ENCODE results near the gene CCDC192. TPM values are rescaled to one million over a fixed set of nuclear protein-coding genes. Genes with fewer than 3 reads are reported as not detected.

Gene CCDC192
- polyA plus RNA-seq, 1 donor from 2014 or later = not detected

GRCh38 chr5:127865273-127865672 is 162.1 kb downstream of the CCDC192 start:
- no peak overlapping the region for H3K9ac ChIP-seq (ENCODE audit: low read length)
- H3K4me2 ChIP-seq (ENCODE audit: low read length) = no peak overlapping the region
- no peak for TF ChIP-seq MXI1 (conservative IDR thresholded peaks at IDR 0.05; ENCODE audit: poor library complexity, severe bottlenecking)
- no peak for TF ChIP-seq CTCF (IDR thresholded peaks at IDR 0.05; ENCODE audit: poor library complexity, severe bottlenecking)
- TF ChIP-seq SMC3 (conservative IDR thresholded peaks at IDR 0.05; ENCODE audit: poor library complexity) = no peak
- no peak for TF ChIP-seq EP300 (conservative IDR thresholded peaks at IDR 0.05; ENCODE audit: poor library complexity, severe bottlenecking)
- TF ChIP-seq RAD21 (conservative IDR thresholded peaks at IDR 0.05) = no peak
- TF ChIP-seq REST (IDR thresholded peaks at IDR 0.05; ENCODE audit: borderline replicate concordance) = no peak
- TF ChIP-seq TAF1 (IDR thresholded peaks at IDR 0.05; ENCODE audit: low read depth) = no peak
- no peak for TF ChIP-seq EZH2 (IDR thresholded peaks at IDR 0.05; ENCODE audit: borderline replicate concordance, insufficient read depth, low read length, poor library complexity, severe bottlenecking)
- no peaks in the 10 kb centered on the region for H3K79me2 ChIP-seq (replicated peaks; ENCODE audit: insufficient read depth, low read length)
- H3K9me2 ChIP-seq (ENCODE audit: insufficient read depth, low read length) = no peaks in the 10 kb centered on the region
- H4K20me1 ChIP-seq (ENCODE audit: insufficient read depth) = no peaks in the 10 kb centered on the region
- no peaks in the 10 kb centered on the region for H3K36me3 ChIP-seq (ENCODE audit: insufficient read depth, low read length)
- no peaks in the 10 kb centered on the region for H3F3A ChIP-seq (ENCODE audit: insufficient read depth, low read length, poor library complexity, severe bottlenecking)
- no peaks in the 10 kb centered on the region for H3K27me3 ChIP-seq (ENCODE audit: insufficient read depth, low read depth, low read length)
- no peak overlapping the region for H2AFZ ChIP-seq (ENCODE audit: low read depth, low read length)
- H3K4me3 ChIP-seq (ENCODE audit: low read length) = no peak overlapping the region
- no peak overlapping the region for H3K27ac ChIP-seq (ENCODE audit: low read length)
- H3K9me3 ChIP-seq (ENCODE audit: low read length) = no peaks in the 10 kb centered on the region

GRCh38 chr5:127867022-127867783 is 164.0 kb downstream of the CCDC192 start:
- H3K4me2 ChIP-seq (ENCODE audit: low read length) = no peak overlapping the region
- no peak for TF ChIP-seq CTCF (IDR thresholded peaks at IDR 0.05; ENCODE audit: poor library complexity, severe bottlenecking)
- no peak for TF ChIP-seq TAF1 (IDR thresholded peaks at IDR 0.05; ENCODE audit: low read depth)
- no peak for TF ChIP-seq EP300 (conservative IDR thresholded peaks at IDR 0.05; ENCODE audit: poor library complexity, severe bottlenecking)
- TF ChIP-seq POLR2AphosphoS5 (IDR thresholded peaks at IDR 0.05) = no peak
- no peak for TF ChIP-seq SMC3 (conservative IDR thresholded peaks at IDR 0.05; ENCODE audit: poor library complexity)
- no peak for TF ChIP-seq EZH2 (IDR thresholded peaks at IDR 0.05; ENCODE audit: borderline replicate concordance, insufficient read depth, low read length, poor library complexity, severe bottlenecking)
- TF ChIP-seq REST (IDR thresholded peaks at IDR 0.05; ENCODE audit: borderline replicate concordance) = no peak
- no peak for TF ChIP-seq MXI1 (conservative IDR thresholded peaks at IDR 0.05; ENCODE audit: poor library complexity, severe bottlenecking)
- TF ChIP-seq RAD21 (conservative IDR thresholded peaks at IDR 0.05) = no peak
- no peak overlapping the region for H3K4me3 ChIP-seq (ENCODE audit: low read length)
- no peaks in the 10 kb centered on the region for H3K36me3 ChIP-seq (ENCODE audit: insufficient read depth, low read length)
- H3K27ac ChIP-seq (ENCODE audit: low read length) = no peak overlapping the region
- no peaks in the 10 kb centered on the region for H3K9me3 ChIP-seq (ENCODE audit: low read length)
- H3K9ac ChIP-seq (ENCODE audit: low read length) = no peak overlapping the region
- H3K9me2 ChIP-seq (ENCODE audit: insufficient read depth, low read length) = no peaks in the 10 kb centered on the region
- no peaks in the 10 kb centered on the region for H4K20me1 ChIP-seq (ENCODE audit: insufficient read depth)
- no peak overlapping the region for H2AFZ ChIP-seq (ENCODE audit: low read depth, low read length)
- H3F3A ChIP-seq (ENCODE audit: insufficient read depth, low read length, poor library complexity, severe bottlenecking) = no peaks in the 10 kb centered on the region
- no peaks in the 10 kb centered on the region for H3K79me2 ChIP-seq (replicated peaks; ENCODE audit: insufficient read depth, low read length)
- H3K27me3 ChIP-seq (ENCODE audit: insufficient read depth, low read depth, low read length) = no peaks in the 10 kb centered on the region

Data from neural cell (in vitro differentiated cells).